SK-N-SH (cell line): Measurements from ENCODE around the gene CFAP97.

Experiments used
- CTCF ChIP-seq: fragments of 200-600 bp; sonication (generic); IDR thresholded peaks from 2 replicates; pipeline ENCODE4 v1.6.1; 2017; ENCODE audit warnings: antibody characterized with exemption, mild to moderate bottlenecking, moderate library complexity
- EP300 ChIP-seq, 2 experiments: IDR thresholded peaks; 2 replicates each; pipeline versions ENCODE4 v1.4.0 to v1.6.1; 2012; ENCODE audit warnings: borderline replicate concordance in 1 of 2, low read depth in 1 of 2, low read length in 1 of 2
- PBX3 ChIP-seq: IDR thresholded peaks from 2 replicates; pipeline ENCODE4; 2012
- POLR2AphosphoS5 ChIP-seq: IDR thresholded peaks from 2 replicates; pipeline ENCODE4 v1.6.1; 2012; ENCODE audit warnings: low read depth, low read length
- RAD21 ChIP-seq: IDR thresholded peaks from 2 replicates; pipeline ENCODE4 v1.6.1; 2012; ENCODE audit warnings: mild to moderate bottlenecking, low read length
- RCOR1 ChIP-seq: fragments of 150-350 bp; IDR thresholded peaks from 2 replicates; pipeline ENCODE4 v1.6.1; 2017; ENCODE audit warnings: antibody characterized with exemption, low read length
- REST ChIP-seq: IDR thresholded peaks from 2 replicates; pipeline ENCODE4 v1.6.1; 2012; ENCODE audit warnings: mild to moderate bottlenecking, low read depth, low read length, moderate library complexity
- SMC3 ChIP-seq: IDR thresholded peaks from 2 replicates; pipeline ENCODE4 v1.6.1; 2012; ENCODE audit warnings: low read depth, low read length, improper control_type of control experiment
- TAF1 ChIP-seq: IDR thresholded peaks from 2 replicates; pipeline ENCODE4 v1.6.1; 2012; ENCODE audit warnings: low read depth, mild to moderate bottlenecking, low read length, moderate library complexity, borderline replicate concordance
- TCF12 ChIP-seq: IDR thresholded peaks from 2 replicates; pipeline ENCODE4 v1.4.0; 2012
- USF2 ChIP-seq: fragments of 150-350 bp; IDR thresholded peaks from 2 replicates; pipeline ENCODE4 v1.6.1; 2017; ENCODE audit warnings: antibody characterized with exemption, low read length, low read depth, borderline replicate concordance

- TF ChIP-seq CTCF = no peak
- TF ChIP-seq REST = no peak
- no peak for TF ChIP-seq TCF12
- TF ChIP-seq SMC3 = 0 out of 2 replicates have a peak, but pooled peaks have one; percentile 14
- no peak for TF ChIP-seq RCOR1
- no peak for TF ChIP-seq POLR2AphosphoS5
- no peak for TF ChIP-seq RAD21
- no peak for TF ChIP-seq USF2
- TF ChIP-seq PBX3 = no peak
- no peak for TF ChIP-seq TAF1
- TF ChIP-seq EP300 (IDR thresholded peaks at IDR 0.05; ENCODE audit: borderline replicate concordance in 1 of 2, low read depth in 1 of 2, low read length in 1 of 2) = no peak
Measured at GRCh38 chr4:185204238-185204910, 574 bp upstream of the CFAP97 start.
